Renal cortical epithelial cell (primary cell): Measurements from ENCODE around the gene RIMBP2. TPM values are rescaled to one million over a fixed set of nuclear protein-coding genes. Genes with fewer than 3 reads are reported as not detected.
"Not testable (repeated sequence)": the region's sequence is repeated elsewhere in the genome, so short reads cannot be mapped to it uniquely, and the experiment has no call there.

Source experiments
- DNase-seq: peaks from one replicate; pipeline ENCODE4 v3.0.0-alpha.2; 2011; ENCODE audit warnings: low read depth
- total RNA-seq: library from RNA; depleted of rRNA; stranded (reverse); fragments of >200 nt; gene quantifications from 2 replicates; pipeline ENCODE4 v1.2.3, GENCODE V29; 2014

The RIMBP2 gene
- total RNA-seq, 1 donor from 2014 or later: 3.2 TPM

DNA sequence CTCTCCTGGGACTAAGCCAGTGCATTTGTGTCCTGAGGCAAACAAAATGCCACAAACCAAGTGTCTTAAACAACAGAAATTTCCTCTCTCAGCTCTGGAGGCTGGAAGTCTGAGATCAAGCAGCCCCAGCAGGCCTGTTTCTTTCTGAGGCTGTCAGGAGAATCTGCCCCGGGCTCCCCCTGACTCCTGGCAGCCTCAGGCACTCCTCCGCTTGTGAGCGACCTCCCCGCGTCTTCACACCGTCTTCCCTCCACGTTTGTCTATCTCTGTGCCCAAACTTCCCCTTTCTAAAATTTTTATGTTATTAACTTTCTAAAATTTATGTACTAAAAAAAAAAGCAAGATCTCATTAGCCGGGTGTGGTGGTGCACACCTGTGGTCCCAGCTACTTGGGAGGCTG, 59.7 kb downstream of the RIMBP2 start:
- no peak for DNase-seq

DNA sequence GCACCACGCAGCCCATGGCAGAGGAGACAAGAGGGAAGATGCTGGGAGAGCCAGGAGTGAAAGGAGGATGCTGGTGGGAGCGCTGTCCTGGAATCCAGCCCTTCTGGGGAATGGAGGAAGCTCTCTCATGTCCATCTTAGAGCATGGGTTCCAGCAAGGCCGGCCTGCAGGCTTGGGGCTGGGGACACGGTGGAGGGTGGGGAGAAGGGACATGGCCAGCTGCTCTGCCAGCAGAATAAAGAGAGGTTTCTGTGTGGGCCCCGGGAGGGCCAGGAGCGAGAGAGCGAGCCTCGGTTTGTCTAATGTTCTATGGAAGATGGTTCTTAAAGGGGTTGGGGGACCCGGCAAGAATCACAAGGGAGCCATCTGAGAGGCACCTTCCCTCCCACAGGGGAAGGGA, 60.2 kb downstream of the RIMBP2 start:
- no peak for DNase-seq

DNA sequence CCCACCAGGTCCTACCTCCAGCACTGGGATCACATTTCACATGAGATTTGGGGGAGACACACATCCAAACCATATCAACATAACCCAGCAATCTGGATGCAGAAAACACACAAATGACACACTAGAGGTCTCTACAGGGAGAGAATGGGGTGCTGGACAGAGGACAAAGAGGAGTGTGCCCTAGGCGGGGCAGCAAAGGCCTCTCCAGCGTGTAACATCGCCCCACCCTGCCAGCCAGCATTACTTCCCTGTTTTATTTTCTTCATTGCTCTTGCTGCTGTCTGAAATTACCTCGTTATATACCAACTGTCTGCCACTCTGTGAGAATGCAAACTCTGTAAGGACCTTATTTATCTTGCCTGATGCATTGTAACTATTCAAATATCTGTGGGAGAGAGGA, 61.1 kb downstream of the RIMBP2 start:
- no peak for DNase-seq

DNA sequence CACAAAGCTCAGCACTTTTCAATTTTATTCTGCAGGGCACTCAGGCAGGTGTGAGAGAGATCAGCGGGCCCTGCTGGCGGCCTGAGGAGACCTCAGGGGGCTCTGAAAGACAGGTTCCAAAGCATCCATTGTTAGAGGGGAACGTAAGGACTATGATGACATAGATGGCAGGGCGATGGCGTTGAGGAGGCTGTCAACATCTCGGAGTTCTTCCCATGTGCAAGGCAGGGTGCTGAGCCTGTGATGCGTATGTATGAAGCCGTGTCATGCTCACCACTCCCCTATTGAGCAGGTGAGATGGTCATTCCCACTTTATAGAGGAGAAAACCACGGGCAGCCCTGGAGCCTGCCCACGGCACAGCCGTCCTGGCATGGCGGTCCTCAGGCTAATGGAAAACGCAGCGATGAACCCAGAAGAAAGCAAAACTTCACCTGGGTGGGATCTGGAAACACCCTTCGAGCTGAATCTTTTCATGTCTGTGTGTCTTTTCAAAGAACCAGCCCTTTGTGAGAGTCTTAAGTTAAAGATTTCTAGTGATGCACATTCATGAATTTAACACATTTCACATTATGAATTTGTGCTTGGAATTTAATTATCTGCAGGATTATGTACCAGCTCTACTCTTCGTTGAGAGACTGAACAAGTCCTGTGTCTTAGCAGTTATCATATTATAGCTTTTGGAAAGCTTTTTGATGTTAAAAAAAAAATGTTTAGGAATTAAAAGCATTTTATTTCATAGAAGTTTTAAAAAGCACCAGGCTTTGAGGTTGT, 64.7 kb downstream of the RIMBP2 start:
- no peak for DNase-seq

GRCh38 chr12:130650131-130650530, 66.0 kb downstream of the RIMBP2 start:
- DNase-seq: no peak

DNA sequence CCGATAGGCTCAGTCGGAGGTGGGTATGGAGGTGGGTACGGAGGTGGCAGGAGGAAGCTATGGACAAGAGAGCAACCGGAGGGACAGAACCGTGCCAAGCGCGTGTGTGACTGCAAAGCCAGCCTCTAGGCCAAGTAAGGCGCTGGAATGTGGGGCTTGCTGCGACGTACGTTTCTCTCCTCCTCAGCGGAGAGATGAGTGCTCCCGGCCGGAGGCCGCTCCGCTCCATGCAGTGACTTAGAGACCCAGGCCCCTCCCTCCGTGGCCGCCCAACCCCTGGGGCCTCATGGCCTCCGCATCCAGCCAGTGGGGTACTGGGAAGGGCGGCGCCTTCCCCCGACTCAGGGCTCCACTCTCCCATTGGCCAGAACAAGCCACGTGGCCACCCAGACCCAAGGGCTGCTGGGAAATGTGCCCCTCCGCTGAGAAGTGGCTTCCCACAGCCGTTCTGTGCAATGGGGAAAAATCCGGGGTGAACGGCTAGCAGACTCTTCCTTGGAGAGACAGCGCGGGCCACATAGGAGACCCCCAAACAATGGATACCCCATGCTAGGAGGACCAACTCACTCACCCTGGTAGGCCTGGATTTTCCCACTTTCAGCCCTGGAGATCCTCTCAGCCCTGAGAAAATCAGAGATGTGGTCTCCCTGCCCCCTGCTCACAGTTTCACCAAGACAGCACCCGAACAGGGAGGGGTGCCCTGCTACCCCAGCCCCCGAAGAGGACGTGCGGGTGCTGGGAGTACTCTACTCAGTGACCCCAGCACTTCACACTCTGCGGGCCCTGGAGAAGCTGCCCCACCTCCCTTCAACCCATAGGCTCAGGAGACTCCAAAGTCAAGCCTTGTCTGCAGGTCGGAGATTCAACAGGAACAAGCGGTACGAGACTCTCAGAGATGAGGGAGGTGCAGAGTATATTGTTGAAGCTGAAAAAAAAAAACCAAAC, 66.7 kb downstream of the RIMBP2 start:
- DNase-seq: no peak

DNA sequence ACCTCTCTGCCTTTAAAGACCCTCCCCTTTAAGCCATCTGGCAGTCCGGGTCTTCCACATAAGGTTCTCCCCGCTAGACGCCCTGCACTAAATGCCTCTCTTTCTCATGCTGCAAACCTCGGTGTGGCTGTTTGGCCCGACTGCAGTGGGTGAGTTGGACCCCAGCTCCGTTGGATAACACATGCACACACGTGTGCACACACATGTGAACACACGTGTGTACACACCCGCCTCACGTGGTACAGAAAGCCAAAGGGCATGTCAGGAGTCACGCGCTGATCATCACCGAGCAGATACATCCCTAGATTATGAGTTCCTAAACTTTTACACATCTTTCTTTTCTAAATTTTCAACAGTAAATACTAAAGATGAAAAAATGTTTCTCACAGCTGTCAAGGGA, 68.3 kb downstream of the RIMBP2 start:
- no peak for DNase-seq

DNA sequence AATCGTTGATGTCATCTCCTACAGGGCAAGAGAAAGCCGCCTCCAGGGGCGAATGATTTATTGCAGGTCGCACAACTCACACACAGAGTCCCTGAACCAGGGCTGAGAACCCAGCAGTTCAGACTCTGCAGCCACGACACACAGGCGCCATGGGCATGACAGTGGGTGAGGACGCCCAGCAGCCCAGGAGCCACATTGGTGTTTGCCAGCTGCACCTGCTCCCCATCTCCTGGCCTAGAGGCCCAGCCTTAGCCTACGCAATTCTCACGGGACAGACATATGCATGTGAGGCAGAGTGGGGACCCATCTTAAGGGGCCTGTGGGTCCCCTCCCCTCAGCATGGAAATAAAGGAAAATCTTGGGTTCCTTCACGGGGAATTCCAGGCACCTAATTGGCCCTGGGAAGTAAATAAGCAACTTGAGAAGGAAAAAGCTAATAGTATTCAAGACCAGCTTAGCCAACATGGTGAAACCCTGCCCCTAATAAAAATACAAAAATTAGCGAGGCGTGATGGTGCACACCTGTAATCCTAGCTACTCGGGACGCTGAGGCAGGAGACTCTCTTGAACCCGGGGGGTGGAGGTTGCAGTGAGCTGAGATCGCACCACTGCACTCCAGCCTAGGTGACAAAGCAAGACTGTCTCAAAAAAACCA, 69.3 kb downstream of the RIMBP2 start:
- no peak for DNase-seq

DNA sequence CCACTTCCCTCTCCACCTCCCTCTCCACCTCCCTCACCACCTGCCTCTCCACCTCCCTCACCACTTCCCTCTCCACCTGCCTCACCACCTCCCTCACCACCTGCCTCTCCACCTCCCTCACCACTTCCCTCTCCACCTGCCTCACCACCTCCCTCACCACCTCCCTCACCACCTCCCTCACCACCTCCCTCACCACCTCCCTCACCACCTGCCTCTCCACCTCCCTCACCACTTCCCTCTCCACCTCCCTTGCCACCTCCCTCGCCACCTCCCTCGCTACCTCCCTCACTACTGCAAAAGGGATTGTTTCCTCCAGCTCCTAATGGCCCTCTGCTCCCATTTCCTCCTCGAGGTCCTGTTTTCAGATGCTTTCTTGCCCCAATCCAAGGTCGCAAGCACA, 69.9 kb downstream of the RIMBP2 start:
- not testable (repeated sequence) for DNase-seq

DNA sequence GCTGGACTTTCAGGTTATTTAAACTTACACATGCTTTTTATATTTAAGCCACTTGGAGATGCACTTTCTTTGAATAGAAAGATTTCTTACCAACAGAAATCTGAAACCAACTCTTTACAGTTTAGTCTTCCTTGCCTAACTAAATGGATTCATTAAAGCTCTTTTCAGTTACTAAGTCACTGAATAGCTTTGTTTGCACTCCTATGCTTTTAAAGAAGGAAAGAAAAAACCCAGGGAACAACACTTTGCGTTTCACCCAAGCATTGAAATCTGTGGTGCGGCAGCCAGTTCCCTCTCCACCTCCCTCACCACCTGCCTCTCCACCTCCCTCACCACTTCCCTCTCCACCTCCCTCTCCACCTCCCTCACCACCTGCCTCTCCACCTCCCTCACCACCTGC, 70.3 kb downstream of the RIMBP2 start:
- no peak for DNase-seq

- no peak for DNase-seq
Observed at GRCh38 chr12:130644566-130644965, 71.5 kb downstream of the RIMBP2 start.

DNA sequence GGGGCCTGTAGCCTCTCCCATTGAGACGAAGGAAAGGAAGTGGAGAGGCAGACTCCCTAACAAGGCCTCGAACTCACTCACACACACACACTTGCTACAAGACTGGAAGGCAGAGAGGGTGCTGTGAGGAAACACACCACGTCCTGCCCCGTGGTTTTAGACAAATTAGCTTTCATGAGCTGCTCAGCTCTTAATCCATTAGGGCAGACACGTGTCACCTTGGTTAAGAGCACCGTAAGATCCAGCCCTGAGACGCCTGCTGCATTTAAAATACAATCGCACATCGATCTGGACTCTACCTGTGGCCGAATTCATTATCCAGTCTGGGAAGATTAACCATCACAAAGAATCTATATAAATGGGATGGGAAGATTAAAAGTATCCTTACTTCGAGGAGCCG, 72.0 kb downstream of the RIMBP2 start:
- no peak for DNase-seq

GRCh38 chr12:130642856-130643255, 73.2 kb downstream of the RIMBP2 start:
- DNase-seq: no peak

DNA sequence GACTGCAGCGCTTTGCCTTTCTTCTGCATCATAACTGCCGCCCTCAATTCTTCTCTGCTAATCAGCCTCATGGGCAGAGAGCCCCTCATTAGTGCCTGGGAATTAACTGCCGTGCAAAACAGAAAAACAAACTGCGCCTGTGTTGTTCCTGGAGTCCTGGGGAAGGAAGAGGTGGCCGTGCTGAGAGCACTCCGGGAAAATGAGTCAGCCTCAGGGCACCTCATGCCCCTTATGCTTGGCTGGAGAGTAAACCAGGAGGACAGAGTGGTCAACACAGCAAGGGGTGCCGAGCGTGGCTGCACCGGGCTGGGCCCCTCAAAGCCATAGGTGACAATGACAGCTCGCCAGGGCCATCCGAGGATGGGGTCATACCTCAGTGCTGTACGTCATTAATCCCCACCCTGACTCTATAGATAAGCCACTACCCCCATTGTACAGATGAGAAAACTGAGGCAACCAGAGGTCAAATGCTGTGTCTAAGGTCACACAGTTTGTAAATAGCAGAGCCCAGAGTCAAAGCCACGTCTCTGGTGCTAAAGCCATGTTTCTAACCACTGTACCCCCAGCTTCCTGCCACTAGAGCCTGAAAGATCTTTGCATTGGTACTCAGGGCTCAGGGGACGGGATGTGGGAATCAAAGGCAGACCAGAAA, 74.4 kb downstream of the RIMBP2 start:
- DNase-seq: no peak

GRCh38 chr12:130640901-130641300, 75.2 kb downstream of the RIMBP2 start:
- no peak for DNase-seq

GRCh38 chr12:130640496-130640895, 75.6 kb downstream of the RIMBP2 start:
- DNase-seq: no peak

- peak; percentile 4 for DNase-seq
Observed at GRCh38 chr12:130639476-130640424, 76.3 kb downstream of the RIMBP2 start.

DNA sequence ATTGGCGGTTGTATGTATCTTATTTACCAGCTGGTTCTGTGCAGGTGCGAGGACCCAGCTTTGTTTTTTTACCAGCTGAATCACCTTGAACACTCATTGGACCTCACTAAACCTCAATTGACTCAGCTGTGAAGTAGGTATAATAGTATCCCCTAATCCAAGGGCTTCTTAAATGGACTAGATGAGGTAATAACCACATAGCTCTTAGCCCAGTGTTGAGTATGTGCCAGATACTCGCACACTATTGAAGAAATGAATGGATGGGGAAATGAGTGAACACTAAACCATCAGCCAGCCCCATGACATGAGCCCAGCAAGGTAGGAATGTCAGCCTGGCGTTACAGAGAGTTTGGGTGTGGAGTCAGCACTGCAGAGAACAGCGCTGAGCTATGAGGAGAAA, 79.7 kb downstream of the RIMBP2 start:
- no peak for DNase-seq

GRCh38 chr12:130634866-130635265, 81.2 kb downstream of the RIMBP2 start:
- DNase-seq: no peak

GRCh38 chr12:130633771-130634170, 82.3 kb downstream of the RIMBP2 start:
- peak; percentile 33 for DNase-seq

- no peak for DNase-seq
Observed at GRCh38 chr12:130632642-130633041, 83.5 kb downstream of the RIMBP2 start.
